PFSK-1 (cell line): ENCODE results near the gene SLC38A8.

Experiments used
- FOXP2 ChIP-seq: optimal IDR thresholded peaks from 2 replicates; pipeline ENCODE3; 2011; ENCODE audit warnings: borderline replicate concordance, control low read depth, inconsistent platforms; ENCODE audit not compliant: insufficient read depth; ENCODE audit errors: extremely low read length, extremely low read depth
- POLR2AphosphoS5 ChIP-seq: IDR thresholded peaks from 2 replicates; pipeline ENCODE4 v1.6.1; 2012; ENCODE audit warnings: low read depth, mild to moderate bottlenecking, control low read depth, low read length, moderate library complexity
- SIN3A ChIP-seq: IDR thresholded peaks from 2 replicates; pipeline ENCODE4 v1.6.1; 2012; ENCODE audit warnings: mild to moderate bottlenecking, low read length, moderate library complexity, borderline replicate concordance; ENCODE audit not compliant: insufficient read depth
- TAF1 ChIP-seq: IDR thresholded peaks from 2 replicates; pipeline ENCODE4 v1.6.1; 2012; ENCODE audit warnings: low read length, control low read depth, borderline replicate concordance; ENCODE audit not compliant: insufficient read depth
- TF ChIP-seq, protein P1 (sequence below), 2 experiments: IDR thresholded peaks; 2 replicates each; pipeline versions ENCODE4 v1.6.1 to v1.8.0; 2011 to 2012; ENCODE audit warnings: low read depth in 2 of 2, low read length in 2 of 2, control low read depth in 1 of 2, inconsistent platforms in 1 of 2, mild to moderate bottlenecking in 1 of 2, moderate library complexity in 1 of 2; ENCODE audit not compliant: insufficient read depth in 1 of 2

SLC38A8 gene

GRCh38 chr16:83964684-83965443 is 77.7 kb downstream of the SLC38A8 start:
- no peak for TF ChIP-seq TAF1
- TF ChIP-seq, protein P1, sequence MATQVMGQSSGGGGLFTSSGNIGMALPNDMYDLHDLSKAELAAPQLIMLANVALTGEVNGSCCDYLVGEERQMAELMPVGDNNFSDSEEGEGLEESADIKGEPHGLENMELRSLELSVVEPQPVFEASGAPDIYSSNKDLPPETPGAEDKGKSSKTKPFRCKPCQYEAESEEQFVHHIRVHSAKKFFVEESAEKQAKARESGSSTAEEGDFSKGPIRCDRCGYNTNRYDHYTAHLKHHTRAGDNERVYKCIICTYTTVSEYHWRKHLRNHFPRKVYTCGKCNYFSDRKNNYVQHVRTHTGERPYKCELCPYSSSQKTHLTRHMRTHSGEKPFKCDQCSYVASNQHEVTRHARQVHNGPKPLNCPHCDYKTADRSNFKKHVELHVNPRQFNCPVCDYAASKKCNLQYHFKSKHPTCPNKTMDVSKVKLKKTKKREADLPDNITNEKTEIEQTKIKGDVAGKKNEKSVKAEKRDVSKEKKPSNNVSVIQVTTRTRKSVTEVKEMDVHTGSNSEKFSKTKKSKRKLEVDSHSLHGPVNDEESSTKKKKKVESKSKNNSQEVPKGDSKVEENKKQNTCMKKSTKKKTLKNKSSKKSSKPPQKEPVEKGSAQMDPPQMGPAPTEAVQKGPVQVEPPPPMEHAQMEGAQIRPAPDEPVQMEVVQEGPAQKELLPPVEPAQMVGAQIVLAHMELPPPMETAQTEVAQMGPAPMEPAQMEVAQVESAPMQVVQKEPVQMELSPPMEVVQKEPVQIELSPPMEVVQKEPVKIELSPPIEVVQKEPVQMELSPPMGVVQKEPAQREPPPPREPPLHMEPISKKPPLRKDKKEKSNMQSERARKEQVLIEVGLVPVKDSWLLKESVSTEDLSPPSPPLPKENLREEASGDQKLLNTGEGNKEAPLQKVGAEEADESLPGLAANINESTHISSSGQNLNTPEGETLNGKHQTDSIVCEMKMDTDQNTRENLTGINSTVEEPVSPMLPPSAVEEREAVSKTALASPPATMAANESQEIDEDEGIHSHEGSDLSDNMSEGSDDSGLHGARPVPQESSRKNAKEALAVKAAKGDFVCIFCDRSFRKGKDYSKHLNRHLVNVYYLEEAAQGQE (IDR thresholded peaks at IDR 0.05; ENCODE audit: insufficient read depth in 1 of 2, low read depth in 2 of 2, low read length in 2 of 2): no peak
- no peak for TF ChIP-seq SIN3A
- TF ChIP-seq POLR2AphosphoS5: no peak
- TF ChIP-seq FOXP2: no peak

DNA sequence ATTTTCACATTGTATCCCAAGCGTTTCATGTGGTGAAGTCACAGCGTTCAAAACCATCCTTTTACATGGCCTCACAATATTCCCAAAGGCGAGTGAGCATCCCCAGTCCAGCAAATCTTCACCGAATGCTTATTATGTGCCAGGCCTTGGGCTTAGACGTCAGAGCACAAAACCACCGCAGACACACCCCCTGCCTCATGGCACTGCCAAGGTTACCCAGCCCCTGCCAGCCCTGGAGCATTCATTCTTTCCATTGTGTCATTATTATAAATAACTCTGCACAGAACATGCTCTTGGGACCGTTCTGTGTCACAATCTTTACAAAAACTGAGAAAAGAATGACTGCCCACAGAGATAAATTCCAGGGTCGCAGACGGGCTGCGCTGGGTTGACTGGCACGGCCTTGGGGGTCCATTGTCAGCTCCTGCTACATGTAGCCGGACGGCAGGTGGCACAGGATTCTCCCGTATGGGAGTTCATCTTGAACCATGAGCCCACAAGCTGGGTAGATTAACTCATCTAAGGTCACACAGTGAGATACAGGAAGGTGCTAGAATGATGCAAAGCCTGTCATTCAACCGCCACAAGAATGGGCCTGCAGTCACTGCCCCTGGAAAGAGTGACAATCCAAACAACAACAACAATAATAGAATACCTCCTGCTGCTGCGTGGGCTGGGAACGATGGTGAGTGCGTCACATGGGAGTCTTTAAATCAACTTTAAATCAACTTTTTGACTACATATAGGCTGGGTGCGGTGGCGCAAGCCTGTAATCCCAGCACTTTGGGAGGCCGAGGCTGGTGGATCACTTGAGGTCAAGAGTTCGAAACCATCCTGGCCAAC is 79.1 kb downstream of the SLC38A8 start:
- TF ChIP-seq POLR2AphosphoS5 (no peak), TAF1 (no peak), FOXP2 (no peak), SIN3A (no peak)
- TF ChIP-seq, protein P1 (IDR thresholded peaks at IDR 0.05; ENCODE audit: insufficient read depth in 1 of 2, low read depth in 2 of 2, low read length in 2 of 2): no peak

DNA sequence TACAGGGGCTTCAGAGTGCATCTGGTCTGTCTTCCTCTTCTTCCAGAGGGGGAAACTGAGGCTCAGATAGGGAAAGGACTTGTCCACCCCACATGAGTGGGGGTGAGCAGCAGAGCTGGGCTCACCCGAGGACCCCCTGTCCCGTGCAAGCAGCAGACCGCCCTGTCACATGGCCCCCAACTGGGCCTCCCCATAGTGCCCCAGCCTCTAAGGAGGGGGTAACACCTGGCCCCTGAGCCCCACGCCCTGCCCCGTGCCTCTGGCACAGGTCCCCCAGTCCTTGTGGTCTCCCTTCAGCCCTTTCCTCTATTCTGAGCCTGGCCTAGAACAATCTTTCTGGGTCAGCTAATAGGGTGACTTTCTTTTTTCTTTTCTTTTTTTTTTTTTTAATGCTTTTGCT is 81.0 kb downstream of the SLC38A8 start:
- TF ChIP-seq POLR2AphosphoS5 (no peak), FOXP2 (no peak), SIN3A (no peak), TAF1 (no peak)
- TF ChIP-seq, protein P1 (IDR thresholded peaks at IDR 0.05; ENCODE audit: insufficient read depth in 1 of 2, low read depth in 2 of 2, low read length in 2 of 2): no peak

DNA sequence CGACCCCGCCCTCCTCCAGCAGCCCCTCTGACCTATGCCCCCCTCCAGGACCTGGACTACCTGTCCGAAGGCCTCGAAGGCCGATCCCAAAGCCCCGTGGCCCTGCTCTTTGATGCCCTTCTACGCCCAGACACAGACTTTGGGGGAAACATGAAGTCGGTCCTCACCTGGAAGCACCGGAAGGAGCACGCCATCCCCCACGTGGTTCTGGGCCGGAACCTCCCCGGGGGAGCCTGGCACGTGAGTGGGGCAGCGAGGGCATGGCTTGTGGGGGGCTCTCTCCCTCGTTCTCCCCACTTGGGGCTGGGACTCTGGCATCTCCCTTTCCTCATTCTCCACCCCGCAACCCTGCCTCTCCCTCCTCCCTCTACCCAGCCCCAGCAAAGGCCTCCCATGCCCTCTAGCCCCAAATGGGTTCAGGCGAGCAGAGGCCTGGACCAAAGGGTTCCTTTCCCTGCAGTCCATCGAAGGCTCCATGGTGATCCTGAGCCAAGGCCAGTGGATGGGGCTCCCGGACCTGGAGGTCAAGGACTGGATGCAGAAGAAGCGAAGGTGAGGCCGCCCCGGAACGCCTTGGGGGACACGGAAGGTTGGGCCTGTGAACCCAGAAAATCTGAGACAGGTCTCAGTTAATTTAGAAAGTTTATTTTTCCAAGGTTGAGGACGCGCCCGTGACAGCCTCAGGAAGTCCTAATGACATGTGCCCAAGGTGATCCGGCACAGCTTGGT is 81.9 kb downstream of the SLC38A8 start:
- TF ChIP-seq FOXP2: no peak
- no peak for TF ChIP-seq TAF1
- TF ChIP-seq, protein P1 (IDR thresholded peaks at IDR 0.05; ENCODE audit: insufficient read depth in 1 of 2, low read depth in 2 of 2, low read length in 2 of 2): no peak
- TF ChIP-seq SIN3A: no peak
- no peak for TF ChIP-seq POLR2AphosphoS5
